ENCODE results near the gene SPIB. TPM values are rescaled to one million over a fixed set of nuclear protein-coding genes. Genes with fewer than 3 reads are reported as not detected.

The SPIB gene
- total RNA-seq, 1 donor: not detected

DNA sequence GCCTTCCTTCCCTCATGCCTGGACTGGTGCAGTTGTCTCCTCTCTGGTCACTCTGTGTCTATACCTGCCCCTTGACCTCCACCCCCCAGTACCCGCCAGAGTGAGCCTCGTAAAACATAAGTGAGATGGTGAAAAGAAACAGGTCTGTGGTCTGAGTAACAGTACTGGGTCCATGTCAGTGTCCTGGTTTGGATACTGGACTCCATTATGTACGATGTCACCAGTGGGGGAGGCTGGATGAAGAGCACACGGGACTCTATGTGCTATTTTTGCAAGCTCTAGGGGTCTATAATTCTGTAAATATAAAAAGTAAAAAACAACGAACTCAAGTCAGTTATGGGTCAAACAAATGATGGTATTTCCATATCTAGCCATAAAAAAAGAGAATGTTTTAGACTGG is 28.3 kb downstream of the SPIB start:
- no peak for DNase-seq (ENCODE audit: low read depth)
- TF ChIP-seq, protein P1, sequence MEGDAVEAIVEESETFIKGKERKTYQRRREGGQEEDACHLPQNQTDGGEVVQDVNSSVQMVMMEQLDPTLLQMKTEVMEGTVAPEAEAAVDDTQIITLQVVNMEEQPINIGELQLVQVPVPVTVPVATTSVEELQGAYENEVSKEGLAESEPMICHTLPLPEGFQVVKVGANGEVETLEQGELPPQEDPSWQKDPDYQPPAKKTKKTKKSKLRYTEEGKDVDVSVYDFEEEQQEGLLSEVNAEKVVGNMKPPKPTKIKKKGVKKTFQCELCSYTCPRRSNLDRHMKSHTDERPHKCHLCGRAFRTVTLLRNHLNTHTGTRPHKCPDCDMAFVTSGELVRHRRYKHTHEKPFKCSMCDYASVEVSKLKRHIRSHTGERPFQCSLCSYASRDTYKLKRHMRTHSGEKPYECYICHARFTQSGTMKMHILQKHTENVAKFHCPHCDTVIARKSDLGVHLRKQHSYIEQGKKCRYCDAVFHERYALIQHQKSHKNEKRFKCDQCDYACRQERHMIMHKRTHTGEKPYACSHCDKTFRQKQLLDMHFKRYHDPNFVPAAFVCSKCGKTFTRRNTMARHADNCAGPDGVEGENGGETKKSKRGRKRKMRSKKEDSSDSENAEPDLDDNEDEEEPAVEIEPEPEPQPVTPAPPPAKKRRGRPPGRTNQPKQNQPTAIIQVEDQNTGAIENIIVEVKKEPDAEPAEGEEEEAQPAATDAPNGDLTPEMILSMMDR (IDR thresholded peaks at IDR 0.05; ENCODE audit: insufficient read depth, low read depth, low read length): no peak

DNA sequence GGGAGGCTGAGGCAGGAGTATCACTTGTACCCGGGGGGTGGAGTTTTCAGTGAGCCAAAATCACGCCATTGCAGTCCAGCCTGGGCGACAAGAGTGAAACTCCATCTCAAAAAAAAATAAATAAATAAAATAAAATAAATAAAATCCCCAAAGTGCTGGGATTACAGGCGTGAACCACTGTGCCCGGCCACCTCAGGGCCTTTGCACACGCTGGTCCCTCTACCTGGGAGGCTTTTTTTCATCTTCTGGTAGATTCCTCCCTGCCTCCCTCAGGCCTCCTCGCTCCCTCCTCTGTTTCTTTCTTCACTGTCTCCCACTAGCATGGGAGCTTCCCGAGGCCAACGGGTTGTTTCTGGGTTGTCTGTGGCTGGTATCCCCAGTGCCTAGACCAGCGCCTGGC is 29.0 kb downstream of the SPIB start:
- TF ChIP-seq, protein P1 (IDR thresholded peaks at IDR 0.05; ENCODE audit: insufficient read depth, low read depth, low read length): no peak
- H3K4me3 ChIP-seq (ENCODE audit: low read depth, low read length): no peak overlapping the region
- DNase-seq (ENCODE audit: low read depth): no peak

More for the DNA sequence above, 28.3 kb downstream of the SPIB start:
- H3K4me3 ChIP-seq (ENCODE audit: low read depth, low read length): no peak overlapping the region

DNA sequence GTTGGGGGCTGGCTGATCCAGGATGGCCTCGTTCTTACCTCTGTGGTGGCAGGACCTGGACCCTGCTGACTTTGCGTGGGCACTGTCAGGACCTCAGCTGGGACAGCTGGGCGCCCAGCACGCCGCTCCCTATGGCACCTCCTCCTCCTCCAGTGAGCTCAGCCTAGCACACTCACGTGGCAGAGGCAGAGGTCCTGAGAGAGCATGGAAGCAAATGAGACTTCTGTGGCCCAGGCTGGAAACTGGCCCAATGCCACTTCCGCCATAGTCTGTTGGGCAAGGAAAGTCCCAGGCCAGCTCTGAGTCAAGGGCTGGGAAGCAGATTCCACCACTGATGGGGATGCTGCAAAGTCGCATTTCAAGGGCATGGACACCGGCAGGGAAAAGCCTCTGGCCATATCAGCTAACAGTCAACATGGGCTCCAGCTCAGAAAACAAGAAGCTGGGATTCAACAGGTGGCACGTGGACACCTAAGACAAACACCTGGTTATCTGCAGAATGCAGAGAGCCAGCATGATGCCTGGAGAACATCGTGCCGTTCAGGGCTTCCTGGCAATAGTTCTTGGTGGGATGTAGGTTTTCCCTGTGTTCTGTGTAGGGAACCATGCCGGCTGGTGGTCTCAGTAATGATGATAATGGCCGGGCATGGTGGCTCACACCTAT is 30.6 kb downstream of the SPIB start:
- no peak for DNase-seq (ENCODE audit: low read depth)
- H3K4me3 ChIP-seq (ENCODE audit: low read depth, low read length): no peak overlapping the region
- TF ChIP-seq, protein P1 (IDR thresholded peaks at IDR 0.05; ENCODE audit: insufficient read depth, low read depth, low read length): no peak

DNA sequence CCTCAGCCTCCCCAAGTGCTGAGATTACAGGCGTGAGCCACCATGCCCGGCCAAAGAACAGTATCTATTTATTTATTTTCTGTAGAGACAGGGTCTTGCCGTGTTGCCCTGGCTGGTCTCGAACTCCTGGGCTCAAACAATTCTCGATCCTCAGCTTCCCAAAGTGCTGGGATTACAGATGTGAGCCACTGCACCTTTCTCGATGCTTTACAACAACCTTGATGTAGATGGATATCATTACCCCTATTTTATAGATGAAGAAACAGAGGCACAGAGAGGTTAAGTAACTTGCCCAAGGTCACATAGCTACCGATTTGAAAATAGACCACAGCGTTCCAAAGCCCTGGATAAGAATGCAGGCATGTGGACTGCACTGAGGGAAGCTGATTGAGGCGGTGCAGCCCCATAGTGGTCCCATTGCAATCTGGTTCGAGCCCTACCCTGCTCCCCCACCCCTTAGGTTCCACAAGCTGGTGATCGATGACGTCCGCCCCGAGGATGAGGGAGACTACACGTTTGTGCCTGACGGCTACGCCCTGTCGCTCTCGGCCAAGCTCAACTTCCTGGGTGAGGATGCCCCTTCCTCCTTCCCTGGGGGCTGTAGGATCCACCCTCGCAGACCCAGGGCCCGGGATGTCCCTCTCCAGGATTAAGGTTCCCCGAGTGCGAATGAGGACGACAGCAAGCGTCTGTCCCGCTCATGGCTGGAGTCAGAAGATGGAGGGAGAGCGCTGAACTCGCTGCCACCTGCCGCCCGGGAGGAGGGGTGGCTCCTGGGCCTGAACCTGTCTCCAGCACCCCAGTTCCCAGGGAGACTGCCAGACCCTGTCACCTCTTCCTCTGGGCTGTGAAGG is 31.9 kb downstream of the SPIB start:
- no peak for DNase-seq (ENCODE audit: low read depth)
- no peak overlapping the region for H3K4me3 ChIP-seq (ENCODE audit: low read depth, low read length)
- TF ChIP-seq, protein P1 (IDR thresholded peaks at IDR 0.05; ENCODE audit: insufficient read depth, low read depth, low read length): no peak

DNA sequence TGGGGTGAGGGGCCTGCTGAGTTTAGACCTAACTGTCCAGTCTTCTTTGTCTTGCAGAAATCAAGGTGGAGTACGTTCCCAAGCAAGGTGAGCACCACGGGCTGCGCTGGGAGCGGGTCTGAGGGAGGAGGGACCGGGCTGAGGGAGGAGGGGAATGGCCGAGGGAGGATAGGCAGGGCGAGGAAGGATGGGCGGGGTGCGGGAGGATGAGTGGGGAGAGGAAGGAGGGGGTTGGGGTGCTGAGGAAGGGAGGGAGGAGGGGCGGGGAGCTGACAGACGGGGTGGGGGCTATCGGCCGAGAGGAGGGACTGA is 32.4 kb downstream of the SPIB start:
- H3K4me3 ChIP-seq (ENCODE audit: low read depth, low read length): no peak overlapping the region
- DNase-seq (ENCODE audit: low read depth): no peak
- TF ChIP-seq, protein P1 (IDR thresholded peaks at IDR 0.05; ENCODE audit: insufficient read depth, low read depth, low read length): no peak

DNA sequence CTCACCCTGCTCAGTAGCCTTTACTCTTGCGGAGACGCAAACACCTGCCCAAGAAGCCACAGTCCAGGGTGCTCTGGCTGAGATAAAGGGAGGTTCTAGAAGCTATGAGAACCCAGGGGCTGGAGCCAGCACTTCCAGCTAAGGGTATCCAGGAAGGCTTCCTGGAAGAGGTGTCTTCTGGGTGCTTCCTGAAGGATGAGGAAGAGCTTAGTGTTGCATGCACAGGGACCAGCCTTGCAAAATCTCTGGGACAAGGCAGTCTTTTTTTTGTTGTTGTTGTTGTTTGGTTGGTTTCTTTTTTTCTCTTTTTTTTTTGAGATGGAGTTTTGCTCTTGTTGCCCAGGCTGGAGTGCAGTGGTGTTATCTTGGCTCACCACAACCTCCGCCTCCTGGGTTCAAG is 34.5 kb downstream of the SPIB start:
- no peak for DNase-seq (ENCODE audit: low read depth)
- TF ChIP-seq, protein P1 (IDR thresholded peaks at IDR 0.05; ENCODE audit: insufficient read depth, low read depth, low read length): no peak
- no peak overlapping the region for H3K4me3 ChIP-seq (ENCODE audit: low read depth, low read length)

Data from fibroblast of villous mesenchyme (primary cell).